ENCODE data around the gene ASMTL. TPM values are rescaled to one million over a fixed set of nuclear protein-coding genes. Genes with fewer than 3 reads are reported as not detected.

The ASMTL gene
- total and polyA plus RNA-seq, 7 experiments from 2014 or later = 30.9 to 50.0 (median 41.7) TPM

DNA sequence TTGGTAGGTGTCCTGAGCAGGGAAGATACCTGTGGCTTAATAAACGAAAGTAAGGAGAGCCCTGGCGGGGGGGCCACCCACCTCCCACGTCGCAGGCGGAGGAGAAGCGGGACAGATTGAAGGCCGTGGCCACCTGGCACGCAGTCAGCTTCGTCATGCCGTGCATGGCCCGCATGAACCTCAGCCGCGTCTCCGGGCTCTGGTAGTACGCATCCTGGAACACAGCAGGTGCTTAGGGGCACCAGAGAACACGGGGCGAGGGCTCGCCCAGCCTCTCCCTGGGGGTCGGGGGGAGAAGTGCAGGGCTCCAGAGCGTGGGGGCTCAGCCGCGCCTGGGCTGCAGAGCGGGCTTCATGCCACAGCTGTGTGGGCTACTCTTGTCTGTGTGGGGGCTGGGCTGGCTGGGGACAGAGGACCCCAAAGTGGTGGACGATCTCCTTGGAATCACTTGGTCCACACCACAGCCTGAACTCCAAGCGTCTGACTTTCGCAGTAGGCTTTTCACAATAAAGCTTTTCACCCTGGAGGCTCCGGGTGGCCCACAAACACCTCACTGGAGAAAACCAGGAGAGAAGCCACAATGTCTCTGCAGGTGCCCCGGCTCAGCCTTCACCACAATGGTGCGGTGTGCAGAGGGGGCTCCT lies 33.7 kb downstream of the ASMTL start:
- Histone ChIP-seq H3K36me3 (ENCODE audit: control insufficient read depth in 2 of 3, insufficient read depth in 3 of 3, low read length in 3 of 3) (peaks cover 0 to 72% (median 15%) of the 10 kb centered on the region in 3 experiments), H3K27me3 (ENCODE audit: control insufficient read depth in 2 of 2, insufficient read depth in 2 of 2, low read length in 2 of 2) (no peaks in the 10 kb centered on the region), H3K9me3 (ENCODE audit: control insufficient read depth in 2 of 3, low read length in 3 of 3) (peaks cover 0 to 34% (median 0%) of the 10 kb centered on the region in 3 experiments), H3K4me3 (ENCODE audit: low read length) (no peak overlapping the region), H3K4me1 (ENCODE audit: control insufficient read depth in 2 of 2, insufficient read depth in 2 of 2, low read length in 2 of 2) (no peaks in the 10 kb centered on the region), H3K27ac (ENCODE audit: low read depth, low read length) (no peak overlapping the region)
- ATAC-seq (no peak), DNase-seq (no peak)
- Mint-ChIP-seq H3K36me3 (peaks cover 11 to 46% (median 32%) of the 10 kb centered on the region in 5 donors), H3K27ac (no peak overlapping the region), H3K4me3 (no peak overlapping the region), H3K4me1 (peaks cover 0 to 9% (median 5%) of the 10 kb centered on the region in 7 donors), H3K9me3 (peaks cover 0 to 28% (median 15%) of the 10 kb centered on the region in 11 donors), H3K27me3 (no peaks in the 10 kb centered on the region)
- ChIA-PET CTCF (no interaction called here), POLR2A (no interaction called here)
- intact Hi-C loops (cut with micrococcal nuclease) = no loop called here

GRCh38 chrX:1417921-1418771 lies 34.6 kb downstream of the ASMTL start:
- peaks cover 0 to 26% (median 14%) of the 10 kb centered on the region in 11 donors for H3K9me3 Mint-ChIP-seq
- Histone ChIP-seq H3K27me3 (ENCODE audit: control insufficient read depth in 2 of 2, insufficient read depth in 2 of 2, low read length in 2 of 2) (no peaks in the 10 kb centered on the region), H3K4me1 (ENCODE audit: control insufficient read depth in 2 of 2, insufficient read depth in 2 of 2, low read length in 2 of 2) (no peaks in the 10 kb centered on the region), H3K9me3 (ENCODE audit: control insufficient read depth in 2 of 3, low read length in 3 of 3) (peaks cover 0 to 28% (median 0%) of the 10 kb centered on the region in 3 experiments), H3K4me3 (ENCODE audit: low read length) (no peak overlapping the region), H3K27ac (ENCODE audit: low read depth, low read length) (no peak overlapping the region), H3K36me3 (ENCODE audit: control insufficient read depth in 2 of 3, insufficient read depth in 3 of 3, low read length in 3 of 3) (peaks cover 0 to 73% (median 15%) of the 10 kb centered on the region in 3 experiments)
- ChIA-PET POLR2A (no interaction called here), CTCF (no interaction called here)
- peaks cover 15 to 44% (median 32%) of the 10 kb centered on the region in 5 donors for H3K36me3 Mint-ChIP-seq
- H3K27ac Mint-ChIP-seq = peak overlapping the region in 1 of 9 donors; percentile 62
- intact Hi-C loops (cut with micrococcal nuclease) = no loop called here
- H3K27me3 Mint-ChIP-seq = no peaks in the 10 kb centered on the region
- ATAC-seq (no peak), DNase-seq (no peak)
- H3K4me3 Mint-ChIP-seq = no peak overlapping the region
- peaks cover 0 to 9% (median 5%) of the 10 kb centered on the region in 7 donors for H3K4me1 Mint-ChIP-seq

DNA sequence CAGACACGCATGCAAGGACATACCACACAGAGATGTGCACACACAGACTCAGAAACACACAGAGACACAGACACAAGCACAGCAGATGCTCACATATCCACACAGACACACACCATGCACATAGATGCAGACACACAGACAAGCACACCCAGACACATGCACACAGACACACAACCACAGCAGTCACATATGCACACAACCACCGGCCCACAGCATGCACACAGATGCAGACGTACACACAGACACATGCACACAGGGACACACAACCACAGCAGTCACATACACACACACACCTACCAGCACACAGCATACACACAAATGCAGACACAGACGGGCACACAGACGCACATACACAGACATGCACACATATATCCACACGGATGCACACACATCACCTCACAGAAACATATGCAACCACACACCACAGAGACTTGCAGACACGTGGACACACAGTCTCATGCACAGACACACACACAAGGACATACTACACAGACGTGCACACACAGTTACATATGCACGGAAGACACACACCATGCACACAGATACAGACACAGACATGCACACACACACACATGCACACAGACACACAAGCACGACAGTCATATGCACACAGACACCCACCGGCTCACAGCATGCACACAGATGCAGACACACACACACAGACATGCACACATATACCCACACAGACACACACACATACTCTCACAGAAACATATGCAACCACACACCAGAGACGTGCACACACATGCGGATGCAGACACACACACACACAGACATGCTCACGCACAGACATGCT lies 35.5 kb downstream of the ASMTL start:
- ATAC-seq (no peak), DNase-seq (no peak)
- no peak overlapping the region for H3K4me3 ChIP-seq (ENCODE audit: low read length)
- peaks cover 0 to 74% (median 10%) of the 10 kb centered on the region in 3 experiments for H3K36me3 ChIP-seq (ENCODE audit: control insufficient read depth in 2 of 3, insufficient read depth in 3 of 3, low read length in 3 of 3)
- H3K27me3 ChIP-seq (ENCODE audit: control insufficient read depth in 2 of 2, insufficient read depth in 2 of 2, low read length in 2 of 2) = no peaks in the 10 kb centered on the region
- H3K27me3 Mint-ChIP-seq = no peaks in the 10 kb centered on the region
- H3K4me1 Mint-ChIP-seq = peaks cover 0 to 9% (median 5%) of the 10 kb centered on the region in 7 donors
- no peaks in the 10 kb centered on the region for H3K4me1 ChIP-seq (ENCODE audit: control insufficient read depth in 2 of 2, insufficient read depth in 2 of 2, low read length in 2 of 2)
- H3K9me3 ChIP-seq (ENCODE audit: control insufficient read depth in 2 of 3, low read length in 3 of 3) = peaks cover 0 to 25% (median 0%) of the 10 kb centered on the region in 3 experiments
- H3K9me3 Mint-ChIP-seq = peaks cover 0 to 19% (median 11%) of the 10 kb centered on the region in 11 donors
- no peak overlapping the region for H3K27ac Mint-ChIP-seq
- CTCF ChIA-PET = no interaction called here
- H3K36me3 Mint-ChIP-seq = peaks cover 15 to 42% (median 33%) of the 10 kb centered on the region in 5 donors
- H3K27ac ChIP-seq (ENCODE audit: low read depth, low read length) = no peak overlapping the region
- no peak overlapping the region for H3K4me3 Mint-ChIP-seq
- POLR2A ChIA-PET = no interaction called here
- intact Hi-C loops (cut with micrococcal nuclease) = no loop called here

DNA sequence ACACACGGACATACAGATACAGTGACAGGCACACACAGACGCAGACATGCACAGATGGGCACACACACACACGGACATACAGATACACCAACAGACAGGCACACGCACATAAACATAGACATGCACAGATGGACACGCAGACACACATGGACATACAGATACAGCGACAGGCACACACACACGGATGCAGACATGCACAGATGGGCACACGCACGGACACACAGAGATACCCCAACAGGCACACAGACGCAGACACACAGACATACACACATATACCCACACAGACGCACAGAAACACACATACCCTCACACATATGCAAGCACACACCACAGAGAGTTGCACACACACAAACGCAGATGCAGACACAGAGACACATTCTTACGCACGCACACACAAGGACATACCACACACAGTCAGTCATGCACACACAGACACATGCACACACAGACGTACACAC lies 36.4 kb downstream of the ASMTL start:
- ChIA-PET CTCF (no interaction called here), POLR2A (no interaction called here)
- H3K4me3 Mint-ChIP-seq = no peak overlapping the region
- intact Hi-C loops (cut with micrococcal nuclease) = no loop called here
- H3K4me1 ChIP-seq (ENCODE audit: control insufficient read depth in 2 of 2, insufficient read depth in 2 of 2, low read length in 2 of 2) = no peaks in the 10 kb centered on the region
- peaks cover 0 to 9% (median 5%) of the 10 kb centered on the region in 7 donors for H3K4me1 Mint-ChIP-seq
- H3K27ac Mint-ChIP-seq = no peak overlapping the region
- no peaks in the 10 kb centered on the region for H3K27me3 ChIP-seq (ENCODE audit: control insufficient read depth in 2 of 2, insufficient read depth in 2 of 2, low read length in 2 of 2)
- H3K36me3 Mint-ChIP-seq = peaks cover 11 to 41% (median 26%) of the 10 kb centered on the region in 5 donors
- H3K9me3 Mint-ChIP-seq = peaks cover 0 to 15% (median 7%) of the 10 kb centered on the region in 11 donors
- no peaks in the 10 kb centered on the region for H3K27me3 Mint-ChIP-seq
- peaks cover 0 to 73% (median 8%) of the 10 kb centered on the region in 3 experiments for H3K36me3 ChIP-seq (ENCODE audit: control insufficient read depth in 2 of 3, insufficient read depth in 3 of 3, low read length in 3 of 3)
- peaks cover 0 to 17% (median 0%) of the 10 kb centered on the region in 3 experiments for H3K9me3 ChIP-seq (ENCODE audit: control insufficient read depth in 2 of 3, low read length in 3 of 3)
- no peak overlapping the region for H3K27ac ChIP-seq (ENCODE audit: low read depth, low read length)
- no peak for ATAC-seq
- H3K4me3 ChIP-seq (ENCODE audit: low read length) = no peak overlapping the region
- no peak for DNase-seq

DNA sequence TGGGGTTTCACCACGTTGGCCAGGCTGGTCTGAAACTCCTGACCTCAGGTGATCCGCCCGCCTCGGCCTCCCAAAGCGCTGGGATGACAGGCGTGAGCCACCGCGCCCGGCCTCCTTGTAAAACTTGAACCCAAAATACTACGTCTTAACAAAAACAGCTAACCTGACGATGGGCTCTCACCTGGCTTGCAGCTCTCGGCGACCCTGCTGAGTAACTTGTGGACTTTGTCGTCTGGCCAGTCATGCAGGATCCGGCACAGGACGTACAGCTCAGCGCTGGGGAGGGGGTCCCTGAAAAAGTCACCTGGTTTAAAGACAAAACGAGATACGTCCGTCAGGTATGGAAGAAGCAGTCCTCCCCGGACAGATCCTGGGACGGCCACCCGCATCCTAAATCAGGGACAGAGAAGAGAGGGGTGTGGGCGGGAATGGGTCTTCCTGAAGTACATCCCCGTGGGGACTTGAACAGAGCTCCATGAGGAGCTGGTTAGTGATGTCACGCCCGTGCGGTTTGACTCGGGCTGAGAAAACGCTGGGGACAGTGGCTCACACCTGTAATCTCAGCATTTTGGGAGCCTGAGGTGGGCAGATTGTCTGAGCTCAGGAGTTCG lies 40.1 kb downstream of the ASMTL start:
- Mint-ChIP-seq H3K36me3 (peaks cover 4 to 35% (median 19%) of the 10 kb centered on the region in 5 donors), H3K27ac (peak overlapping the region in 1 of 9 donors; percentile 14), H3K4me3 (no peak overlapping the region), H3K4me1 (no peaks in the 10 kb centered on the region), H3K27me3 (no peaks in the 10 kb centered on the region), H3K9me3 (peaks cover 0 to 13% (median 0%) of the 10 kb centered on the region in 11 donors)
- no peak overlapping the region for H3K27ac ChIP-seq (ENCODE audit: low read depth, low read length)
- ChIA-PET POLR2A (no interaction called here), CTCF (no interaction called here)
- intact Hi-C loops (cut with micrococcal nuclease) = no loop called here
- no peaks in the 10 kb centered on the region for H3K4me1 ChIP-seq (ENCODE audit: control insufficient read depth in 2 of 2, insufficient read depth in 2 of 2, low read length in 2 of 2)
- H3K27me3 ChIP-seq (ENCODE audit: control insufficient read depth in 2 of 2, insufficient read depth in 2 of 2, low read length in 2 of 2) = no peaks in the 10 kb centered on the region
- H3K4me3 ChIP-seq (ENCODE audit: low read length) = no peak overlapping the region
- DNase-seq = no peak
- peaks cover 0 to 53% (median 0%) of the 10 kb centered on the region in 3 experiments for H3K36me3 ChIP-seq (ENCODE audit: control insufficient read depth in 2 of 3, insufficient read depth in 3 of 3, low read length in 3 of 3)
- peaks cover 0 to 4% (median 0%) of the 10 kb centered on the region in 3 experiments for H3K9me3 ChIP-seq (ENCODE audit: control insufficient read depth in 2 of 3, low read length in 3 of 3)
- no peak for ATAC-seq

GRCh38 chrX:1411326-1411725 lies 41.4 kb downstream of the ASMTL start:
- Mint-ChIP-seq H3K4me3 (no peak overlapping the region), H3K27me3 (no peaks in the 10 kb centered on the region), H3K4me1 (no peaks in the 10 kb centered on the region), H3K27ac (no peak overlapping the region), H3K36me3 (peaks cover 4 to 35% (median 19%) of the 10 kb centered on the region in 5 donors), H3K9me3 (peaks cover 0 to 13% (median 0%) of the 10 kb centered on the region in 11 donors)
- Histone ChIP-seq H3K9me3 (ENCODE audit: control insufficient read depth in 2 of 3, low read length in 3 of 3) (peaks cover 0 to 4% (median 0%) of the 10 kb centered on the region in 3 experiments), H3K4me1 (ENCODE audit: control insufficient read depth in 2 of 2, insufficient read depth in 2 of 2, low read length in 2 of 2) (no peaks in the 10 kb centered on the region), H3K36me3 (ENCODE audit: control insufficient read depth in 2 of 3, insufficient read depth in 3 of 3, low read length in 3 of 3) (peaks cover 8 to 59% (median 9%) of the 10 kb centered on the region in 3 experiments), H3K4me3 (ENCODE audit: low read length) (no peak overlapping the region), H3K27ac (ENCODE audit: low read depth, low read length) (no peak overlapping the region), H3K27me3 (ENCODE audit: control insufficient read depth in 2 of 2, insufficient read depth in 2 of 2, low read length in 2 of 2) (no peaks in the 10 kb centered on the region)
- POLR2A ChIA-PET = no interaction called here
- CTCF ChIA-PET = no interaction called here
- DNase-seq = no peak
- no peak for ATAC-seq
- intact Hi-C loops (cut with micrococcal nuclease) = no loop called here
